Calu3 (cell line): ENCODE measurements around the gene AP1M1. TPM values are rescaled to one million over a fixed set of nuclear protein-coding genes. Genes with fewer than 3 reads are reported as not detected.

ENCODE experiments used
- BruUV-seq: library from RNA; stranded (reverse); fragments of 400-500 nt; replicated peaks from 2 replicates; lab custom pipeline; 2021; lab: Mats Ljungman, UMichigan
- CTCF ChIA-PET: fragments of 300-600 bp; sonication (Branson Sonifier 250); formaldehyde crosslinking; loops from one replicate; lab custom pipeline; 2022; ENCODE audit warnings: antibody characterized with exemption; lab: Charles Lee
- DNase-seq: peaks from one replicate; pipeline ENCODE4 v3.0.0; 2022
- H3K27ac Mint-ChIP-seq: one replicate; pipeline ENCODE4 v1.8.0; 2022; ENCODE audit warnings: mixed read lengths; ENCODE audit not compliant: unreplicated experiment
- H3K27me3 Mint-ChIP-seq: one replicate; pipeline ENCODE4 v1.8.0; 2022; ENCODE audit warnings: mixed read lengths; ENCODE audit not compliant: unreplicated experiment
- H3K36me3 Mint-ChIP-seq: one replicate; pipeline ENCODE4 v1.8.0; 2022; ENCODE audit warnings: mild to moderate bottlenecking, moderate library complexity, mixed read lengths; ENCODE audit not compliant: insufficient read depth, unreplicated experiment
- H3K4me1 Mint-ChIP-seq: one replicate; pipeline ENCODE4 v1.8.0; 2022; ENCODE audit warnings: mild to moderate bottlenecking, low read depth, mixed read lengths; ENCODE audit not compliant: unreplicated experiment
- H3K4me3 Mint-ChIP-seq: one replicate; pipeline ENCODE4 v1.8.0; 2022; ENCODE audit warnings: mild to moderate bottlenecking, low read depth, moderate library complexity, mixed read lengths; ENCODE audit not compliant: unreplicated experiment
- H3K9me3 Mint-ChIP-seq: one replicate; pipeline ENCODE4 v1.8.0; 2022; ENCODE audit warnings: low read depth, mixed read lengths; ENCODE audit not compliant: unreplicated experiment
- intact Hi-C: fragments of 100-400 bp; cut with micrococcal nuclease; formaldehyde crosslinking; loops from one replicate; pipeline ENCODE4 v1.10.0; 2022; ENCODE audit not compliant: unreplicated experiment
- total RNA-seq: library from RNA; stranded (reverse); gene quantifications from 2 replicates; pipeline ENCODE4 v1.2.3, GENCODE V29; 2022
- TF ChIP-seq, protein P1 (sequence below): fragments of 200-600 bp; IDR thresholded peaks from one replicate; pipeline ENCODE4 v1.8.0; 2022; ENCODE audit warnings: antibody characterized with exemption; ENCODE audit not compliant: unreplicated experiment

Gene AP1M1
- total RNA-seq, 1 experiment from 2014 or later = 31.5 TPM

DNA sequence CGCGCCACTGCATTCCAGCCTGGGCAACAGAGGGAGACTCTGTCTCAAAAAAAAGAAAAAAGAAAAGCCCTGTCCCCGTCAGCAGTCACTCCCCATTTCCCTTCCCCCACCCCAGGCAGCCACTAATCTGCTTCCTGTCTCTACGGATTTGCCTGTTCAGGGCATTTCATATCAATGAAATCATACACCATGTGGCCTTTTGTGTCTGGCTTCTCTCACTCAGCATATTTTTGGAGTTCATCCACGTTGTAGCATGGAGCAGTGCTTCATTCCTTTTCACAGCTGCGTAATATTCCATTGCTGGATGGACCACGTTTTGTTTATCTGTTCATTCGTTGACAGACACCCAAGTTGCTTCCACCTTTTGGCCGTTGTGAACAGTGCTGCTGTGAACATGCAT is 90.8 kb downstream of the AP1M1 start:
- Mint-ChIP-seq H3K4me3 (no peak overlapping the region), H3K4me1 (peaks cover 19% of the 10 kb centered on the region), H3K27ac (no peak overlapping the region), H3K9me3 (no peaks in the 10 kb centered on the region), H3K36me3 (no peaks in the 10 kb centered on the region), H3K27me3 (peaks cover 17% of the 10 kb centered on the region)
- intact Hi-C loops = no loop called here
- CTCF ChIA-PET = no interaction called here
- DNase-seq = no peak
- TF ChIP-seq, protein P1, sequence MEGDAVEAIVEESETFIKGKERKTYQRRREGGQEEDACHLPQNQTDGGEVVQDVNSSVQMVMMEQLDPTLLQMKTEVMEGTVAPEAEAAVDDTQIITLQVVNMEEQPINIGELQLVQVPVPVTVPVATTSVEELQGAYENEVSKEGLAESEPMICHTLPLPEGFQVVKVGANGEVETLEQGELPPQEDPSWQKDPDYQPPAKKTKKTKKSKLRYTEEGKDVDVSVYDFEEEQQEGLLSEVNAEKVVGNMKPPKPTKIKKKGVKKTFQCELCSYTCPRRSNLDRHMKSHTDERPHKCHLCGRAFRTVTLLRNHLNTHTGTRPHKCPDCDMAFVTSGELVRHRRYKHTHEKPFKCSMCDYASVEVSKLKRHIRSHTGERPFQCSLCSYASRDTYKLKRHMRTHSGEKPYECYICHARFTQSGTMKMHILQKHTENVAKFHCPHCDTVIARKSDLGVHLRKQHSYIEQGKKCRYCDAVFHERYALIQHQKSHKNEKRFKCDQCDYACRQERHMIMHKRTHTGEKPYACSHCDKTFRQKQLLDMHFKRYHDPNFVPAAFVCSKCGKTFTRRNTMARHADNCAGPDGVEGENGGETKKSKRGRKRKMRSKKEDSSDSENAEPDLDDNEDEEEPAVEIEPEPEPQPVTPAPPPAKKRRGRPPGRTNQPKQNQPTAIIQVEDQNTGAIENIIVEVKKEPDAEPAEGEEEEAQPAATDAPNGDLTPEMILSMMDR = no peak
- no TSS peak for BruUV-seq

DNA sequence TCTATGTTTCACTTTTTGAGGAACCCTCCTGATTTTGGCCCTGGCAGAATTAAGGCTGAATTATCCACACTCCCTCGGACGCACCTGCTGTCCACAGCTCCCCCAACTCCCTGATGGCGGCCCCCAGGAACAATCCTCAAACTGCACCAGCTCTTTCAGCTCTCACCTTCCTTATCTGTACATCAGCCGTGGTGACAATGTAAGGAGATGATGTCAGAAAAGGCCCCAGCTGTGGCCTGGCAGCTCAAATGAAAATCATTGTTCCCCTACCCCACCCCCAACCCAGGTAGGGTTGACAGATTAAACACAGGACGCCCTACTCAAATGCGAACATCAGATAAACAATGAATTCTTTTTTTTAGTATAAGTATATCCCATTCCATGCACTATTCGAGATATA is 91.9 kb downstream of the AP1M1 start:
- intact Hi-C loops = no loop called here
- H3K27ac Mint-ChIP-seq = no peak overlapping the region
- H3K4me1 Mint-ChIP-seq = peaks cover 21% of the 10 kb centered on the region
- BruUV-seq = no TSS peak
- CTCF ChIA-PET = no interaction called here
- no peak for DNase-seq
- no peak overlapping the region for H3K4me3 Mint-ChIP-seq
- H3K27me3 Mint-ChIP-seq = peaks cover 17% of the 10 kb centered on the region
- no peaks in the 10 kb centered on the region for H3K36me3 Mint-ChIP-seq
- TF ChIP-seq, protein P1 = no peak
- no peaks in the 10 kb centered on the region for H3K9me3 Mint-ChIP-seq

DNA sequence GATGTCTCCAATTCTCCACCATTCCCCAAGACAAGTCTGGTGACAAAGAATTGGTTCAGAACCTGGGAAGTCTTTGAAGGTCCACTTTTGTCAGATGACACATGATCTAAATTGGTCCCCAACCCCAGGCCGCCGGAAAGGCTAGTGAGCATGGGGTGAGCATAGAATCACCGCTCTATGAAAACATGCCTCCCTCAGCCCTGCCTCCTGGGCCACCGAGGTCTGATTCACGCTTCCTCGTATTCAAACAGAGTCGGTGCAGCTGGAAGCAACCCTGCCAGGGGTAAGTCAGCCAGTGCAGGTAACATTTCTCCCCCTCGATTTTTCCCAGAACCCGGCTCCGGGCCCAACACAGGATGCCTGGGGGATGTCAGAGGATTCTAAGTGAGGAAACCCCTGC is 93.0 kb downstream of the AP1M1 start:
- no peak for DNase-seq
- Mint-ChIP-seq H3K9me3 (no peaks in the 10 kb centered on the region), H3K27ac (no peak overlapping the region), H3K27me3 (peaks cover 17% of the 10 kb centered on the region), H3K36me3 (no peaks in the 10 kb centered on the region), H3K4me3 (no peak overlapping the region), H3K4me1 (peaks cover 21% of the 10 kb centered on the region)
- intact Hi-C loops = no loop called here
- TF ChIP-seq, protein P1 = no peak
- no TSS peak for BruUV-seq
- CTCF ChIA-PET = no interaction called here

DNA sequence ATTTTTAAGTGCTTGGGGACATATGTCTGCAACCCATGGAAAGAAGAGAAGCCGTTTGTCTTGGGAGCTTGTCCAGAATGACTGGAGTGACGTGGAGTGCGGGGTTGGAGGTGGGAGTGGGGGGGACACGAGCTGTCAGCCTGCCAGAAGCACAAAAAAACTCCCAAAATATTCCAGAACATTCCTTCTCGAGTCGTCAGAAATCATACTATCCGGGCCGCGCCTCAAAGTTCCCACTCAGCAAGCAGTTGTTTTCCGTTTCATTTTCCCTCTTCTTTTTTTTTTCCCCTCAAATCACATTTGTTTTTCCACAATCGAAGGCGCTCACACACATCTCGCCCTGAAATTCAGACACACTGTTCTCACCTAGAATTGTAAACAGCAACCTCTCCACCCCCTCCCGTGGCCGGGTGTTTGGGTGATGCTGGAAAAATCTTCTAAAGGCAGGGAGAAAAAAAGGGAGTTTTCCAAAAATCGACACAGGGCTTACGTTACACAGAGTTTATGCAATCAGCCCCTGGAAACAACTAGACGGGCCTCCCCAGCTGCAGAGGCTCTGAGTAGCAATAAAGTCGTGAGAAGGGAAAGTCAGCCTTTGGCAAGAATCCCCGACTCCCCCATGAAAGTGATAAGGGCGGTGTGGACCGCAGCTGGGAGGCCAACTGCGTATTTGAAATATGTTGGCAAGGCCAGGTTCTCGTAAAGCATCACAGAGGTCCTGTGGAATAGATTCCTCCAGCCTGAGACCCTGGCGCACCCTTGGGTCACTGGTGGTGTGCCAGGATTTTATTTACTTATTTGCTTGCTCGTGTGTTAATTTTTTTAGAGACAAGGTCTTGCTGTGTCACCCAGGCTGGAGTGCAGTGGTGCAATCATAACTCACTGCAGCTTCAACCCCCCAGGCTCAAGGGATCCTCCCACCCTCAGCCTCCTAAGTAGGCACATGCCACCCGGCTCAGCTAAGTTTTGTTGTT is 95.7 kb downstream of the AP1M1 start:
- TF ChIP-seq, protein P1 = no peak
- Mint-ChIP-seq H3K4me1 (peaks cover 9% of the 10 kb centered on the region), H3K36me3 (no peaks in the 10 kb centered on the region), H3K4me3 (peak overlapping the region; percentile 59), H3K9me3 (no peaks in the 10 kb centered on the region), H3K27ac (peak overlapping the region; percentile 38), H3K27me3 (no peaks in the 10 kb centered on the region)
- BruUV-seq = no TSS peak
- intact Hi-C loops = no loop called here
- CTCF ChIA-PET = interaction anchor here (1.3 kb wide), 1 partner anchor 20 kb away, joined by 3 read pairs; no protein-coding TSS in a partner anchor
- DNase-seq = peak; percentile 12
